Measurements from ENCODE around the gene RNF220. TPM values are rescaled to one million over a fixed set of nuclear protein-coding genes. Genes with fewer than 3 reads are reported as not detected.

The RNF220 gene
- total RNA-seq, 1 donor: 53.2 TPM

- Histone ChIP-seq H3K27me3 (ENCODE audit: insufficient read depth, low read length) (no peaks in the 10 kb centered on the region), H3K4me2 (ENCODE audit: insufficient read depth, low read length) (no peak overlapping the region), H2AFZ (ENCODE audit: low read length) (no peak overlapping the region), H4K20me1 (ENCODE audit: insufficient read depth, low read length) (no peaks in the 10 kb centered on the region), H3K79me2 (ENCODE audit: insufficient read depth, low read length) (no peaks in the 10 kb centered on the region), H3K27ac (ENCODE audit: low read depth, low read length) (no peak overlapping the region), H3K4me1 (ENCODE audit: insufficient read depth, low read length) (no peaks in the 10 kb centered on the region), H3K36me3 (ENCODE audit: insufficient read depth, low read length) (no peaks in the 10 kb centered on the region), H3K9me3 (ENCODE audit: low read depth, low read length) (no peaks in the 10 kb centered on the region), H3K4me3 (ENCODE audit: insufficient read depth, low read length) (no peak overlapping the region)
- no peak for TF ChIP-seq CTCF (IDR thresholded peaks at IDR 0.05; ENCODE audit: extremely low read depth, low read depth, low read length)
- DNase-seq (ENCODE audit: insufficient read length, low spot score, missing footprints): no peak
These were observed 280.8 kb downstream of the RNF220 start for GRCh38 chr1:44685881-44686280.

GRCh38 chr1:44688760-44689446 lies 283.8 kb downstream of the RNF220 start:
- H3K4me1 ChIP-seq (ENCODE audit: insufficient read depth, low read length): no peaks in the 10 kb centered on the region
- no peak overlapping the region for H3K4me2 ChIP-seq (ENCODE audit: insufficient read depth, low read length)
- no peaks in the 10 kb centered on the region for H3K79me2 ChIP-seq (ENCODE audit: insufficient read depth, low read length)
- H3K27me3 ChIP-seq (ENCODE audit: insufficient read depth, low read length): no peaks in the 10 kb centered on the region
- H3K27ac ChIP-seq (ENCODE audit: low read depth, low read length): no peak overlapping the region
- no peak overlapping the region for H2AFZ ChIP-seq (ENCODE audit: low read length)
- no peaks in the 10 kb centered on the region for H3K9me3 ChIP-seq (ENCODE audit: low read depth, low read length)
- no peak for TF ChIP-seq CTCF (IDR thresholded peaks at IDR 0.05; ENCODE audit: extremely low read depth, low read depth, low read length)
- no peaks in the 10 kb centered on the region for H4K20me1 ChIP-seq (ENCODE audit: insufficient read depth, low read length)
- no peak overlapping the region for H3K4me3 ChIP-seq (ENCODE audit: insufficient read depth, low read length)
- H3K36me3 ChIP-seq (ENCODE audit: insufficient read depth, low read length): no peaks in the 10 kb centered on the region
- DNase-seq (ENCODE audit: insufficient read length, low spot score, missing footprints): no peak

GRCh38 chr1:44689447-44689765 lies 284.4 kb downstream of the RNF220 start:
- no peaks in the 10 kb centered on the region for H3K4me1 ChIP-seq (ENCODE audit: insufficient read depth, low read length)
- no peaks in the 10 kb centered on the region for H3K27me3 ChIP-seq (ENCODE audit: insufficient read depth, low read length)
- H3K36me3 ChIP-seq (ENCODE audit: insufficient read depth, low read length): no peaks in the 10 kb centered on the region
- no peaks in the 10 kb centered on the region for H4K20me1 ChIP-seq (ENCODE audit: insufficient read depth, low read length)
- no peak for TF ChIP-seq CTCF (IDR thresholded peaks at IDR 0.05; ENCODE audit: extremely low read depth, low read depth, low read length)
- H3K9me3 ChIP-seq (ENCODE audit: low read depth, low read length): no peaks in the 10 kb centered on the region
- H3K4me3 ChIP-seq (ENCODE audit: insufficient read depth, low read length): no peak overlapping the region
- no peaks in the 10 kb centered on the region for H3K79me2 ChIP-seq (ENCODE audit: insufficient read depth, low read length)
- H3K4me2 ChIP-seq (ENCODE audit: insufficient read depth, low read length): no peak overlapping the region
- no peak for DNase-seq (ENCODE audit: insufficient read length, low spot score, missing footprints)
- H2AFZ ChIP-seq (ENCODE audit: low read length): no peak overlapping the region
- H3K27ac ChIP-seq (ENCODE audit: low read depth, low read length): no peak overlapping the region

GRCh38 chr1:44693159-44693558 lies 288.1 kb downstream of the RNF220 start:
- H3K4me1 ChIP-seq (ENCODE audit: insufficient read depth, low read length): no peaks in the 10 kb centered on the region
- H3K4me3 ChIP-seq (ENCODE audit: insufficient read depth, low read length): no peak overlapping the region
- H3K4me2 ChIP-seq (ENCODE audit: insufficient read depth, low read length): no peak overlapping the region
- no peaks in the 10 kb centered on the region for H3K9me3 ChIP-seq (ENCODE audit: low read depth, low read length)
- H3K27ac ChIP-seq (ENCODE audit: low read depth, low read length): no peak overlapping the region
- DNase-seq (ENCODE audit: insufficient read length, low spot score, missing footprints): no peak
- no peak overlapping the region for H2AFZ ChIP-seq (ENCODE audit: low read length)
- no peaks in the 10 kb centered on the region for H4K20me1 ChIP-seq (ENCODE audit: insufficient read depth, low read length)
- H3K27me3 ChIP-seq (ENCODE audit: insufficient read depth, low read length): no peaks in the 10 kb centered on the region
- no peak for TF ChIP-seq CTCF (IDR thresholded peaks at IDR 0.05; ENCODE audit: extremely low read depth, low read depth, low read length)
- H3K36me3 ChIP-seq (ENCODE audit: insufficient read depth, low read length): no peaks in the 10 kb centered on the region
- no peaks in the 10 kb centered on the region for H3K79me2 ChIP-seq (ENCODE audit: insufficient read depth, low read length)

Data from osteoblast (primary cell).